Measurements from ENCODE around the gene ZSCAN18.
A peak's percentile ranks its signal among the peaks of the same experiment; 100 is the strongest.

ZSCAN18 gene

DNA sequence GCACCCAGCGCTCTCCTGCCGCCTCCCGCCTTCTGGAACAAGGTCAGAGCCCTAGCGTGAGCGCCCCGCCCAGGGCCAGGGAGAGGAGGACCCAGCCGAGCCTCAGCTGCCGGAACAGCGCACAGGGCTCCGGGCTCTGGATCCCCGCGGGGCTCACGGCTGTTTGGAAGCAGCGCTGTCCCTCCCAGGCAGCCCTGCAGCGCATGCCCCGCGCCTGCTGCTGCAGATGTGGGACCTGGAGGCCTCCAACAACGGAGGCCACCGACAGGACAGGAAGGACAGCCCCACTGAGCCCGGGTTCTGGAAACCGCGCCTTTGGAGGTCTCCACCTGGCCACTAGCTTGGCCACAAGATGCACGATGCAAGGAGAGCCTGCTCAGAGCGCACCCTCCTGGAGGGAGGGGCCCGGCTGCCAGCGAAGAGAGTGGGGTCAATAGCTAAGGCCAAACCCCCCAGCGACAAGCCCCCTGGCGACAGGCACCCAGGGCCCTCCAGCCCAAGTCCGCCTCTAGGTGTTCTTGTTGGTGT is 12.6 kb downstream of the ZSCAN18 start:
- DNase-seq, result no peak

DNA sequence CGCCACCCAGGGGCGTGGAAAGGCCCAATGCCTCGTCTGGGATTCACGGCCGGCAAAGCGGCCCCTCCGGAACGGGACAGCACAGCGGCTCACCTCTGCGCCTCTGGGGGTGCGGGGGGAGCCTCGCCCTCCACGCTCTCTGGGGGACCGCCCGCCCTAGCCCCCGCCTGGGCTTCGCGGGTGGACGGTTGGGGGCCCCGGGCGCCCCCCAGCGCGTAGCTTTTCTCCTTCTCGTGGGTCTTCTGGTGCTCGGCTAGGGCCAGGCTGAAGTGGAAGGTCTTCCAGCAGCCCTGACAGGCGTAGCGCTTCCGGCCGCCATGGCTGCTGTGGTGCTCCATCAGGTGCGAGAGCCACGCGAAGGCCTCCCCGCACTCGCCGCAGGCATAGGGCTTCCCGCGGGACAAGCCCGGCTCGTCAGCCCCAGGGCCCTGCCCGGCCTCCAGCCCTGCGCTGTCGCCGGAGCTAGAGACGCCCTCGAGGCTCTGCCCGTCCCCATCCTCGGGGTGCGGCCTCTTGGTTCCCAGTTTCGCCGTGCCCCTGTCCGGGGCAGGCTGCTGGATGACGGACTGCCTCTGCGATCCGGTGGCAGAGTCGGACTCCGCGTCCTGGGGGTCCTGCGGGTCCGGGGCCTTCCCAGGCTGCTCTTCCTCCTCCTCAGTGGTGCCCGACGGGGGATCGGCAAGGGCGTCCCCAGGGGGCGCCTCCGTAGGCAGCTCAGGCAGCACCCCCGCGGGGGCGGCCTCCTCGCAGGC is 13.3 kb downstream of the ZSCAN18 start:
- no peak for DNase-seq

DNA sequence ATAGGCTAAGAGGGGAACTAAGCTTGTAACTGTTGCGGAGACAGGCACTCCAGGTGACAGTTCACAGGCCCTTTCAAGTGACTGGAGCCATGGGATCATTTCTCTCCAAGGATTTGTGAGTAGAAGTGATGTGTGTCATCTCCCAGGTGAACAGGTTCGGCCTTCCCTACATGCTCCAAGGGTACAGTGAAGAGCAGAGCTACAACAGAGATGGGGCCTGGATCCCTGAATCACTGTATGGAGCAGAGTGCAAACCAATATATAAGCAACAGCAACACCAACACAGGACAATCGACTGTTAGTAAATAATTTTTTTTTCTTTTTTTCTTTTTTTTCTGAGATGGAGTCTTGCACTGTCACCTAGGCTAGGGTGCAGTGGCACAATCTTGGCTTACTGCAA is 15.0 kb downstream of the ZSCAN18 start:
- no peak for DNase-seq

DNA sequence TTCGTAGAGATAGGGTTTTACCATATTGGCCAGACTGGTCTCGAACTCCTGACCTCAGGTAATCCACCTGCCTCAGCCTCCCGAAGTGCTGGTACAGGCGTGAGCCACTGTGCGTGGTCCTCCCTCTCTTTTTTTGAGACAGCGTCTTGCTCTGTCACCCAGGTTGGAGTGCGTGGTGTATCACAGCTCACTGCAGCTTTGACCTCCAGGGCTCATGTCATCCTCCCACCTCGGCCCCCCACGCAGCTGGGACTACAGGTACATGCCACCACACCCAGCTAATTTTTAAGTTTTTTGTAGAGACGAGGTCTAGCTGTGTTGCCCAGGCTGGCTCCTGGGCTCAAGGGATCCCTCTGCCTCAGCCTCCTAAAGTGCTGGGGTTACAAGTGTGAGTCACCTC is 18.2 kb downstream of the ZSCAN18 start:
- DNase-seq, result no peak

DNA sequence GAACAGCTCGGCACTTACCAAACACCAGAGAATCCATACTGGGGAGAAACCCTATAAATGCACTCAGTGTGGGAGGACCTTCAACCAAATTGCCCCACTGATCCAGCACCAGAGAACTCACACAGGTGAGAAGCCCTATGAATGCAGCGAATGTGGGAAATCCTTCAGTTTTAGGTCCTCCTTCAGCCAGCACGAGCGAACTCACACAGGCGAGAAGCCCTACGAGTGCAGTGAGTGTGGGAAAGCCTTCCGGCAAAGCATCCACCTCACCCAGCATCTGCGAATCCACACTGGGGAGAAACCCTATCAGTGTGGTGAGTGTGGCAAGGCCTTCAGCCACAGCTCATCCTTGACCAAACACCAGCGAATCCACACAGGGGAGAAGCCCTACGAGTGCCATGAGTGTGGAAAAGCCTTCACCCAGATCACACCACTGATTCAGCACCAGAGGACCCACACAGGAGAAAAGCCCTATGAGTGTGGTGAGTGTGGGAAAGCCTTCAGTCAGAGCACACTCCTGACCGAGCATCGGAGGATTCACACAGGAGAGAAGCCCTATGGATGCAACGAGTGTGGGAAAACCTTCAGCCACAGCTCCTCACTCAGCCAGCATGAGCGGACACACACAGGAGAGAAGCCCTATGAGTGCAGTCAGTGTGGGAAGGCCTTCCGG is 30.7 kb downstream of the ZSCAN18 start:
- no peak for DNase-seq

DNA sequence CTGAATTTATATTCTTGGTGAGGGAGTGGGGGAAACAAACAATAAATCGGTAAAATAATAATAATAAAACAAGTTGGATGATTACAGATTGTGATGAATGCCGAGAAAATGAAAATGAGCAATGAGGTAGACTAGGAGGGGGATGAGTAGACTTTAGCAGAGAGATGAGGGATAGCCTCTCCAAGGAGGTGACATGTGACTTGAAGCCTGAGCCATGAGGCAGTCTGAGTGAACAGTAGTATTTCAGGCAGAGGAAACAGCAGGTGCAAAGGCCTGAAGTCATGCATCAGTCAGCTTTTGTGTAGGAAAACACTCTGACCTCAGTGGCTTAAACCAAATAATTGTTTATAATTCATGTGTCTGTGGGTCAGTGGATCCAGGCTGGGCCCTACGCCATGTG is 34.3 kb downstream of the ZSCAN18 start:
- DNase-seq, result no peak

DNA sequence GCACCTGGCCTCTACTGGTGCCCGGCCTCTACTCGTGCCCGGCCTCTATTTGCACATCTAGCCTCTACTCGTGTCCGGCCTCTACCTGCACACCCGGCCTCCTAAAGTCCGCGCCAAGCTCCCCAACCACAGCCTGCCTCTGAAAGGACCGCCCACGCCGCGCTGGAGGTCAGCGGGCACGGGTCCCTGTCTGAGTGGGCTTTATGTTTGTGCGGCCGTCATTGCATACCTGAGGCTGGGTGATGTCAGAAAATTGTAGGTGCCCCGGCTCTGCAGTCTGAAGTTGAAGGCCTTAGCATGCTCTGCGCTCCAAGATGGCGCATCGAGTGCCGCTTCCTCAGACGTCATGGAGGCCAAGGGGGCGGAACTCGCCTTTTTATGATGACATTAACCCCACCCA is 37.8 kb downstream of the ZSCAN18 start:
- DNase-seq, result no peak

DNA sequence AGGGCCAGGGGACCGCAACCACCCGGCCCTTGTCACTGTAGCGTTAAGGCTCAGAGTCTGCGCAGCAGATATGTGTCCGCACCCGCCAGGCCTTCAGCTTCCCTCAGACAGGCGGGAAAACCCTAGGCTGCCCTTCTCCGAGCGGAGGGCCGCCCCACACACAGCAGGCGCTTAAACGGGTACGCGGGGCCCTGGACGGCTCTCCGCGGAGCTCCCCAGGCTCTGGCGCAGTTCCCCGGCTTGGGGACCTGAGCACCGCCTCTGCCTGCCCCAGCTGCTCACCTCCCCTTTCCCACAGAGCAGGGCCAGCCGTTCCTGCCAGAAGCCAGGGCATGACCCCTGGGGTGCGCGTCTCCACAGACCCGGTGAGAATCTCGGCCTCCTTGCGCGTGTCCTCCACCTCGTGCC is 38.4 kb downstream of the ZSCAN18 start:
- no peak for DNase-seq

DNA sequence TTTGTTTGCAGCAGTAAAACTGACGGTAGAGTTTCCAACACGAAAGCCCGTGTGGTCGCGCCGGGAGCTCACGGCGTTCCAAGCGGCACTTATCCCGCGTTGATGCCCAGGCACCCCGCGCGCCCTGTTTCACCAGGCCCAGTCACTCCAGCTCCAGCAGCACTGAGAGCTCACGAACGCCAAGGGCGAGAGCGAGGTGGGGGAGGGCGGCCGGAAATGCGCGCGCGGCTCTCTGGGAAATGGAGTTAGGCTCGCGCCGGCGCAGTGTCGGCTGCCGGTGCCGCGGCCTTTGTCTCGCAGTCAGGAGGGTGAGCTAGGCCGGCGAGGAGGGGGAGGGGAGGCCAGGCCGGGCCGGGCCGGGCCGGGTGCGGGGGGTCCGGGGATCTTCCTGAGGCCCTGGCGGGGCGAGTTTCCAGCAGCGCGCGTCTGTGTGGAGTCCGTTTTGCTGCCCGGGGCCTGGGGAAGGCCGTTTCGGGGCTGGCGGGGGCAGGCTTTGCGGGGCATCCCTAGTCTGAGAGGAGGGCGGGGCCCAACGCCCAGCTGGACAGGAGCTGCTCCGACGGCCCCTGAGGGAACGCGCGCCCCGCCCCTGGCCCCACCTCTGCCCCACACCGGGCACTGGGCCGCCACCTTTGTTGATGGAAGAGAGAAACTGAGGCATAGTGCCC is 38.9 kb downstream of the ZSCAN18 start, which contains the start of gene ZNF135:
Gene ZNF135, plus strand, starts transcription at position 280 of the 668 bp plus-strand sequence. CDS start 721 bp downstream, outside the sequence.
- DNase-seq, result peak; percentile 65

DNA sequence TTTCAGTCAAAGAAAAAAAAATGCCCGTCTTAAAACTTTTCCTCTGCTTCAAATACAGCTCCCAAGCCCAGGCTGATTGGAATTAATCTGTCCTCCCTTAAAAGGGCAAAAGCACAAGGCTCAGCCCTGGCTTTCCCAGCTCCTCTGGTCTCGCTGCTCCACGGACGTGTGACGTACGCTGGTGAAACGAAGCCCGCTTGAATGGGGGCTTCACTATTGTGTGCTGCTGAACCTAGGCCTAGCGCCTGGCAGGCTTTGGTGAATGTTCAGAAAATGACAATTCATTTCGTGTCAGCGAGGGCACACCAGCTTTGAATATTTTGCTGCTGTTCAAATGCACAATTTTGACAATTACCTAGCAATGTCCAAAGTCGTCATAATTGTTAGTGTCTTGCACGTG is 39.6 kb downstream of the ZSCAN18 start:
- DNase-seq, result no peak

DNA sequence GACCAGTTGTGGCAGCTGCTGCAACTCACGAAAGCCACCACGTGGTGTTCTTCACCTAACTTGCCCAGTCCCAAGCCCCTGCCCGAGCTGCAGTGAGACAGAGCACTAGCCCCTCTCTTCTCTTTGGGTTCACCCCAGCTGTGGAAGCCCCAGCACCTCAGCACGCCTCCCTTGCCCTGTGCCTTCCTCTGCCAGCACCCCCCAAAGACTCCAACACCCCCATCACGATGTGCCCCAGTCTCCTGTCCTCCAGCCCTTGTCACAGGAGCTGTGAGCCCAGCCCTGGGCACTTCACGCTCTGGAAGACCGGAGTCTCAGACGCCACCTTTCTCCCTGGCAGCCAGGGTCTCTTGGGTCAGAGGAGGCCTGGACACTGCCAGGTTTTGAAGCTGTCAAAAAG is 41.2 kb downstream of the ZSCAN18 start:
- no peak for DNase-seq

DNA sequence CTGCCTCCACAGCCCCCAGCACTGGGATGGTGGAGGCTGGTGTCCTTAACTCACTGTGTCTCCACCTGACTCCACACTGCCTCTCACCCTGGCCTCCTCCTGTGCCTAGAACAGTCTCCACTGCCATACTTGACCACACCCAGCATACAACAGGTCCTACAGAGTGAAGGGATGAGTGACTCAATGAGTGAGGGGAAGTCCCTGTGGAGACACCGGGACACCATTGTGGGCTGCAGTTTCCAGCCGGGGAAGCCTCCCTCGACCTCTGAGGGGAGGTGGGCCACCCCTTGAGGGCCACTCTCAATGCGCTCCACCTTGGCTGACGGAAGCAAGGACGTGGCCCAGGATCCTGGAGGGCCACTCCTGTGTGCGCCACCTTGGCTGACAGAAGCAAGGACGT is 41.8 kb downstream of the ZSCAN18 start:
- DNase-seq, result no peak

DNA sequence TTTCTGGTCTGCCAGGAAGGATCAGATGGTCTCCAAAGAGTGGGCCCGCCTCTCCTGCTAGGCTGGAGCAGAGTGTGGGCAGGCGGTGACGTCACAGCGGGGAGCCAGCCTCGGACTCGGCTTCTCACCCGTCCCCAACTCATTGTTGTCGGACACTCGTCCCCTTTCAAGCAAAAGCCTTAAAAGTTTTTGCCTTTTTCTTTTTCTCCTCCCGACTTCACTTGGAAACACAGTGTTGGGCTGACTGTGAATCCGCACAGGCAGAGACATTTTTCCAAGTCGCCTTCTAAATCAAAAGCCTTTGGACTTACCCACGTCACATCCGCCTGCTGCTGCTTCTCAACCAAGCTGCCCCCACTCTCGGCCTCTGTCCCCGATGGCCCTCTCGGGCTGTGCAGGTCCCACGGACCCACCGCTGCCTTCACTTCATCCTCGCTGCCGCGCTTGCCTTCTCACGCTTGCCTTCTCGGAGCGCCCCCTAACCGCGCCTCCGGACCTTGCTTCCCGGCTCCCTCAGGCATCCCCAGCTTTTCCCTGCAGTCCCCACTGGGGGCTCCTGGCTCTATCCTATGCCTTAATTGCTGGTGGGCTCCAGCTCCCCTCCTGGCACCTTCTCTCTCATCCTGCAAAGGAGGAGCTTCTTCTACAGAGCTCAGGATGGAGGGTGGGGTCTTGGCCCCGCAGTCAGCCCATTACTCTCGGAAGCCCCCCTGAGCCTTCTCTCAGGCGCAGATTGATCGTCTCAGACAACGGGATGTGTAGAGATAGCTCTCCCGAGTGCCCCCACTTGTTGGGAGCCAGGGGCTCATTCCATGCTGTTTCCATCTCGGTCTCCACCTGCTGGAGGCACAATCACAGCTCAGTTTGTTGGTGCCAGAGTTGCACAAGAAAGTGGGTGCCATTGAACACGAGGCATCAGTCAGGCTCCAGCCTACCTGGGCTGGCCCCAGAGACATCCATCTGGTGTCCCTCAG is 42.8 kb downstream of the ZSCAN18 start:
- no peak for DNase-seq

DNA sequence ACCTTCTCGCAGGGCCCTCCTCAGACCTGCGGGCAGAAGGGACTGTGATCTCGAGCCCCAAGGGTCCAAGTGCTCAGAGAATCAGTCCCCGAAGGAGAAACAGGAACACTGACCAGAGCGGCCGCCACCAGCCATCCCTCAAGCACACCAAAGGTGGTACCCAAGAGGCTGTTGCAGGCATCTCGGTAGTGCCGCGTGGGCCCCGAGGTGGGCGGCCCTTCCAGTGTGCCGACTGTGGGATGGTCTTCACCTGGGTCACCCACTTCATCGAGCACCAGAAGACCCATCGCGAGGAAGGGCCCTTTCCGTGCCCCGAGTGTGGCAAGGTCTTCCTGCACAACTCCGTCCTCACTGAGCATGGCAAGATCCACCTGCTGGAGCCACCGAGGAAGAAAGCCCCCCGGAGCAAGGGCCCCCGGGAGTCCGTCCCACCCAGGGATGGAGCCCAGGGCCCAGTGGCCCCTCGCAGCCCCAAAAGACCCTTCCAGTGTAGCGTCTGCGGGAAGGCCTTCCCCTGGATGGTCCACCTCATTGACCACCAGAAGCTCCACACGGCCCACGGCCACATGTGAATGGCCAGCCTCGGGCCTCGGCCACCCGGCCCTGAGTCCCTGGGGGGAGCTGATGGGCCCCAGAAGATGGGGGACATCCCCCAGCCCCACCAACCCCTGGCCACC is 44.4 kb downstream of the ZSCAN18 start:
- DNase-seq, result no peak

DNA sequence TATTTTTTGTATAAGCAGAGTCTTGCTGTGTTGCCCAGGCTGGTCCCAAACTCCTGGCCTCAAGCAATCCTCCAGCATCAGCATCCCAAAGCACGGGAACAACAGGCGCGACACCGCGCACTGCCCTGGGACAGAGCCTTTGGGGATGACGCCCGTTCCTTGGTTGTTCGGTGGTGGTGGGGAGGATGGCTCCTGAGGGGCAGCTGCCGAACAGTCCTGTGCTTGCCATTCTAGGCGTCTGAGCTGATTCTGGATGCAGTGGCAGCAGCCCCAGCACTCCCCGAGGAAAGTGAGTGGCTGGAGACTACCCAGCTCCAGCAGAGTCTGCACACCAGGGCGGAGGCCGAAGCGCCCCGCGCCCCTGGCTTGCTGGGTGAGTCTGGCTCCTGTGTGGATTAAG is 45.8 kb downstream of the ZSCAN18 start:
- DNase-seq, result no peak

DNA sequence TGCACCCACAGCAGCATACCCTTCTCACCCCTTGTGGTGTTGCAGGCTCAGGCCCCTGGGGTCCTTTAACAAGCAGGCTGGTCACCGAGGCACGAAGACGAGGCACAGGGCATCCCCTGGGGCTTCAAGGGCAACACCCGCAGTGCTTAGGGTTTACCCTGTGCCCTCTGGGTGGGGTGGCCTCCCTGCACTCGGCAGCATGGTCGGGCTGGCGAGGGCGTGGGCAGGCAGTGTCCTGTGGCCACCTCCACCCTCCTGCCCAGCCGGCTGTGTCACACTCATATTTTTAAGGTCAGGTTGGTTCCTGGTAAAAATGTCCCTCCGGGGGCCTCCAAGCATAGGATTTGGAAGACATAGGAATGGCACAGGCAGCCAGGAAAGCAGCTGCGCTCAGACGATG is 50.4 kb downstream of the ZSCAN18 start:
- no peak for DNase-seq

DNA sequence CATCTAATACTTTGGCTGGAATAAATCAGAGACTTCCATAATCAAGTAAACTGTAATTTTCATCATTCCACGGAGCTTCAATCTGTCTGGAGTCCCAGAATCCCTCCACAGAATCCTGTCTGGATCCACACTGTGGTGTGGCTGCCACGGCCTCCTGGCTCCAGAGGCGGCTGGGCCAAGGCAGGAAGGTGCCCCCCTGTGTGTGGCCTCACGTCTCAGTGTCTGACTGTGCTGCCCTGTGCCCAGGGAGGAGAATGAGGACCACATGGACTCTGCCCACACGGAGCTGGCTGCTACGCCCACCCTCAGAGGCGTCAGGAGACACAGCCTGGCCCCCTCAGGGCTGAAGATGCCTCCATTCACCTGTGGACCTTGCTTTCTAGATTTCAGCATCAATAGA is 51.2 kb downstream of the ZSCAN18 start:
- DNase-seq, result no peak

DNA sequence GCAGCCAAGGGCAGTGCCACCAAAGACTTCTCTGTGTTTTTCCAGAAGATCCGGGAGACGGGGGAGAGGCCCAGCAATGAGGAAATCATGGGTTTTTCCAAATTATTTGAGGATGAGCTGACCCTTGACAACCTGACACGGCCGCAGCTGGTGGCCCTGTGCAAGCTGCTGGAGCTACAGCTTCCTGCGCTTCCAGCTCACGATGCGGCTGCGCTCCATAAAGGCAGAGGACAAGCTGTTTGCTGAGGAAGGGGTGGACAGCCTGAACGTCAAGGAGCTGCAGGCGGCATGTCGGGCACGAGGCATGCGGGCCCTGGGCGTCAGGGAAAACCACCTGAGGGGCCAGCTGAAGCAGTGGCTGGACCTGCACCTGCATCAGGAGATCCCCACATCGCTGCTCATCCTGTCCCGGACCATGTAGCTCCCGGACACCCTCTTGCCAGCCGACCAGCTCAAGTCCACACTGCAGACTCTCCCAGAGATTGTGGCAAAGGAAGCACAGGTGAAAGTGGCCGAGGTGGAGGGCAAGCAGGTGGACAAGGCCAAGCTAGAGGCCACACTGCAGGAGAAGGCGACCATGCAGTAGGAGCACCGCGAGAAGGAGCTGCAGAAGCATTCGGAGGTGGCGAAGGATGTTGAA is 52.5 kb downstream of the ZSCAN18 start:
- DNase-seq, result no peak

DNA sequence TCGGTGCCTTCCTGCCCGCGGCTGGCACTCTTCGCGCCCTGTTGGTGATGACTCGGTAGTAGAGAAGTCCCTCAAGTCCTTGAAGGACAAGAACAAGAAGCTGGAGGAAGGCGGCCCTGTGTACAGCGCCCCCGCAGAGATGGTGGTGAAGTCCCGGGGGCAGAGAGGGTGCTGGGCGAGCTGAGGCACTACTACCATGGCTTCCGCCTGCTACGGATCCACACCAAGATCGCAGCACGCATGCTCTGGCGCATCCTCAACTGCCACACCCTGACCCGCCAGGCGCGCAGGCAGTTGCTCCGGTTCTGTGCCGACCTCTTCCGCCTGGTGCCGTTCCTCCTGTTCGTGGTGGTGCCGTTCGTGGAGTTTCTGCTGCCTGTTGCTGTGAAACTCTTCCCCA is 53.1 kb downstream of the ZSCAN18 start:
- DNase-seq, result no peak

DNA sequence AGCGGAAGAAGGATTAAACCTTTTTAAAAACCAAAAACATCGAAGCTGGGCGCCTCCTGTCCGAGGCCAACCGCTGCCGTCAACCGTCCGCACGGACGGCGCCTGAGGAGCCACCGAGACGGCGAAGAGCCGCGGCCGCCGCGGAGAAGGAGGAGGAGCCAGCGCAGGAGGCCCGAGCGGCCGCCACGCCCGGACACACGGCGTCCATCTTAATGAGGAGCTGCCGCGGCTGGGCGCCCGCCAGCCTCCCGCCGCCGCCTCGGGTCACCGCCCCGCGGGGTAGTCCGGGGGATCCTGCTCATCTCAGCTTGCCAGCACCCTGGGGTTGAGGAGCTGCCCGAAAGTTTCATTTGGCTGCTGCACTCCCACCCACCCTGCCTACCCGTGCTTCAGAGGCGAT is 53.6 kb downstream of the ZSCAN18 start:
- no peak for DNase-seq
